Measurements from ENCODE around the gene GABRE.

DNA sequence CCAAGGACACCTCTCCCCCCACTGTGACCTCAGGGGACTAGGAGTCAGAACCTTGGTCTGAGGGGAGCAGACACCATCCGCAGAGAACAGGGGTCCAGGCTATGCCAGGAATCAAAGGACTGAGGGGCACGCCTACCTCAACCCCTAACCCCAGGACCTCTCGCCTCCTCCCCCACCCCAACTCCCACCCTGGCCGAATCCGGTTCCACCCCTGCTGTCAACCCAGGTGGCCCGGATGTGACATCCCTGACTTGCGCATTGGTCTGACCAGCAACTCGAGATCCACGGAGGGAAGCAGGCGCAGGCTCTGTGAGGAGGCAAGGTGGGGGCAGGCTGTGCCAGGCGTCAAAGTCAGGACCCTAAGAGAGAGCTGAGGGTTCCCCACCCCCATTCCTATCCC, 62.3 kb downstream of the GABRE start:
- TF ChIP-seq, protein P1, sequence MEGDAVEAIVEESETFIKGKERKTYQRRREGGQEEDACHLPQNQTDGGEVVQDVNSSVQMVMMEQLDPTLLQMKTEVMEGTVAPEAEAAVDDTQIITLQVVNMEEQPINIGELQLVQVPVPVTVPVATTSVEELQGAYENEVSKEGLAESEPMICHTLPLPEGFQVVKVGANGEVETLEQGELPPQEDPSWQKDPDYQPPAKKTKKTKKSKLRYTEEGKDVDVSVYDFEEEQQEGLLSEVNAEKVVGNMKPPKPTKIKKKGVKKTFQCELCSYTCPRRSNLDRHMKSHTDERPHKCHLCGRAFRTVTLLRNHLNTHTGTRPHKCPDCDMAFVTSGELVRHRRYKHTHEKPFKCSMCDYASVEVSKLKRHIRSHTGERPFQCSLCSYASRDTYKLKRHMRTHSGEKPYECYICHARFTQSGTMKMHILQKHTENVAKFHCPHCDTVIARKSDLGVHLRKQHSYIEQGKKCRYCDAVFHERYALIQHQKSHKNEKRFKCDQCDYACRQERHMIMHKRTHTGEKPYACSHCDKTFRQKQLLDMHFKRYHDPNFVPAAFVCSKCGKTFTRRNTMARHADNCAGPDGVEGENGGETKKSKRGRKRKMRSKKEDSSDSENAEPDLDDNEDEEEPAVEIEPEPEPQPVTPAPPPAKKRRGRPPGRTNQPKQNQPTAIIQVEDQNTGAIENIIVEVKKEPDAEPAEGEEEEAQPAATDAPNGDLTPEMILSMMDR (IDR thresholded peaks at IDR 0.05; ENCODE audit: low read depth, low read length): no peak
- no peak for TF ChIP-seq POLR2A (IDR thresholded peaks at IDR 0.05; ENCODE audit: extremely low read depth, insufficient read length)

Data from NB4 (cell line).